ENCODE measurements around the gene BUD13. TPM values are rescaled to one million over a fixed set of nuclear protein-coding genes. Genes with fewer than 3 reads are reported as not detected.

BUD13 gene
- total RNA-seq (10 to 100 TPM; 12.7 to 12.9 TPM), polyA plus RNA-seq (10 to 100 TPM; 10.3 to 15.7 TPM)
- long read RNA-seq, donor 1, transcript BUD13-201 (10 exons, 2,196 nt): major isoform, 19 of 33 reads
- long read RNA-seq, donor 1, partial matches to known transcripts: 12 of 33 reads
- long read RNA-seq, donor 1, other reads (novel, unspliced or antisense): 2 of 33 reads
- long read RNA-seq, donor 2, partial matches to known transcripts: 5 of 7 reads
- long read RNA-seq, donor 2, other reads (novel, unspliced or antisense): 2 of 7 reads

DNA sequence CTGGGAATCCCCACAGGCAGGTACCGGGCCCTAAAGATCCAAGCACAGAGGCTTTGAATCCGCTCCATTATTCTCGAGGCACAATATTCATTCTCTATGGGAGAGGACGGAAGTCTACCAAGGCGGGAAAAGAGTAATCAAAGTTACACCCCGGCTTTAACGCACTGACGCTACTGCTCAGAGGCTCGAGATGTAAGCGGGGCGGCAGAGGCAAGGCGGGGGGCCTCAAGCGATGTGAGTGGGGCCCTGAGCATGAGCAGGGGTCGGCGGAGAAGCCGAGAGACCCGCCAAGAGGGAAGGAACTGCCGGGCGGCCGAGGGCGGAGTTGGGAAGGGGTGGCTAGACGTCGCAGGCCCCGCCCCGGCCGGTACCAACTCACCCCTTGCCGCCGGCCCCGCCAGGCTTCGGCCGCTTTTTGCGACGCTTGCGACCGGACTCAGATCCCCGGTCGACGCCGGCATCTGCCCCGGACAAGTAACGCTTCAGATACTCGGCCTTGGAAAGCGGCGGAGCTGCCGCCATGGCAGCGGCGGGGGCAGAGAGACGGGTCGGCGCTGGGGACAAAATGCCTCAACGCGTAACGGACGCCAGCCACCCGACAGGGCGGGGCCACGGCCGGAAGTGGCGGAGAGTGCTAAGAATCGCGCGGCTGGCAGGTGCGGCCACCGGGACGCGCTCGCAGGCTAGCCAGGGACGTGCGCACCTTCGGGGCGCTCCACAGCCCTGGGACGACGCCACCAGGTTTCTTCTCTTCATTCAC is at the start of gene BUD13:
TSS of gene BUD13 (minus strand) at position 545 of the 760 bp plus-strand sequence. CDS start at position 522, 23 bp downstream.
- intact Hi-C loops (cut with DNase I): no loop called here
- no peaks in the 10 kb centered on the region for H3K9me3 ChIP-seq (ENCODE audit: control insufficient read depth, low read length)
- WGBS, 2 donors: 0% methylated on average over 73 of the region's 73 CpGs
- H3K4me3 ChIP-seq (ENCODE audit: low read length in 2 of 2): peak within 1 kb of the TSS; percentile 54 to 89
- DNase-seq: peak; percentile 93 to 98
- H3K27ac ChIP-seq (ENCODE audit: low read depth in 1 of 2, low read length in 2 of 2): peak within 1 kb of the TSS; percentile 34 to 82
- H3K36me3 ChIP-seq (ENCODE audit: control insufficient read depth in 1 of 2, insufficient read depth in 2 of 2, low read length in 1 of 2): peaks cover 0 to 5% of the 10 kb centered on the region in 2 donors
- ATAC-seq (ENCODE audit: low FRiP score): peak; percentile 98
- no peaks in the 10 kb centered on the region for H3K27me3 ChIP-seq (ENCODE audit: control insufficient read depth in 1 of 2, insufficient read depth in 2 of 2, low read length in 1 of 2)
- peaks cover 0 to 5% of the 10 kb centered on the region in 2 donors for H3K4me1 ChIP-seq (ENCODE audit: control insufficient read depth in 1 of 2, insufficient read depth in 2 of 2, low read length in 2 of 2)

GRCh38 chr11:116822575-116822974 is 49.8 kb upstream of the BUD13 start:
- Histone ChIP-seq H3K9me3 (ENCODE audit: control insufficient read depth, low read length) (no peaks in the 10 kb centered on the region), H3K27ac (ENCODE audit: low read depth in 1 of 2, low read length in 2 of 2) (no peak overlapping the region), H3K4me1 (ENCODE audit: control insufficient read depth in 1 of 2, insufficient read depth in 2 of 2, low read length in 2 of 2) (no peaks in the 10 kb centered on the region), H3K27me3 (ENCODE audit: control insufficient read depth in 1 of 2, insufficient read depth in 2 of 2, low read length in 1 of 2) (no peaks in the 10 kb centered on the region), H3K36me3 (ENCODE audit: control insufficient read depth in 1 of 2, insufficient read depth in 2 of 2, low read length in 1 of 2) (no peaks in the 10 kb centered on the region), H3K4me3 (ENCODE audit: low read length in 2 of 2) (no peak overlapping the region)
- ATAC-seq (ENCODE audit: low FRiP score): no peak
- WGBS, 2 donors: 61 to 68% methylated on average over 5 of the region's 5 CpGs
- no peak for DNase-seq
- intact Hi-C loops (cut with DNase I): no loop called here

DNA sequence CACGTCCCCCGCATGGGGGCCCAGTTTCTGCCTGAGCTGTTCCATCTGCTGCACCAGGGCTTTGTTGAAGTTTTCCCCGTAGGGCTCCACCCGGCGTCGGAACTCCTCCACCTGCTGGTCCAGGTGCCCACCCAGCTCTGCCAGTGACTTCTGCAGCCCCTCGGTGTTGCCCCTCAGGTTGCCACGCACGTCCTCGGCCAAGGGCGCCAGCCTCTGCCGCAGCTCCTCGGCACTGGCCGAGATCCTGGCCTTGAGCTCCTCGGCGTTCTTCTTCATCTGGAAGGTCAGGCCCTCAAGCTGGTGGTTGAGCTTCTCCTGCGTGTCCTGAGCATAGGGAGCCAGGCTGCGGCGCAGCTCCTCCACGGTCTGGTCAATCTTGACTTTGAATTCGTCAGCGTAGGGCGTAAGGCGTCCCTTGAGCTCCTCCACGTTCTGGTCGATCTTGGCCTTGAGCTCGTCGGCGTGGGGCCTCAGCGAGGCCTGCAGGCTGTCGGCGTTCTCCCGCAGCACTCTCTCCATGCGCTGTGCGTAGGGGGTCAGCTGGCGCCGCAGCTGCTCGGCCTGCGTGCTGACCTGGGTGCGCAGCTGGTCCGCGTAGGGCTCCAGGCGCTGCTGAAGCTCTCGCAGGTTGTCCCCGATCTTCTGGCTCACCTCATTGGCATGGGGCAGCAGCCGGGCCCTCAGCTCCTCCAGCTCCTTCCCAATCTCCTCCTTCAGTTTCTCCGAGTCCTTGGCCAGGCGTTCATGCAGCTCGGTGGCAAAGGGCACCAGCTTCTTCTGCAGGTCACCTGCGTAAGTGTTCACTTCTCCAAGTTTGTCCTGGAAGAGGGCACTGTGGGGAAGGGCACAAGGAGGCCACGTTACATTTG is 48.5 kb upstream of the BUD13 start:
- Histone ChIP-seq H3K27ac (ENCODE audit: low read depth in 1 of 2, low read length in 2 of 2) (no peak overlapping the region), H3K27me3 (ENCODE audit: control insufficient read depth in 1 of 2, insufficient read depth in 2 of 2, low read length in 1 of 2) (no peaks in the 10 kb centered on the region), H3K4me3 (ENCODE audit: low read length in 2 of 2) (no peak overlapping the region), H3K4me1 (ENCODE audit: control insufficient read depth in 1 of 2, insufficient read depth in 2 of 2, low read length in 2 of 2) (no peaks in the 10 kb centered on the region), H3K36me3 (ENCODE audit: control insufficient read depth in 1 of 2, insufficient read depth in 2 of 2, low read length in 1 of 2) (no peaks in the 10 kb centered on the region), H3K9me3 (ENCODE audit: control insufficient read depth, low read length) (no peaks in the 10 kb centered on the region)
- WGBS, 2 donors: 95 to 96% methylated on average over 51 of the region's 51 CpGs
- ATAC-seq (ENCODE audit: low FRiP score) (no peak), DNase-seq (no peak)
- intact Hi-C loops (cut with DNase I): no loop called here

GRCh38 chr11:116819049-116819448 is 46.3 kb upstream of the BUD13 start:
- DNase-seq: no peak
- Histone ChIP-seq H3K36me3 (ENCODE audit: control insufficient read depth in 1 of 2, insufficient read depth in 2 of 2, low read length in 1 of 2) (no peaks in the 10 kb centered on the region), H3K27me3 (ENCODE audit: control insufficient read depth in 1 of 2, insufficient read depth in 2 of 2, low read length in 1 of 2) (no peaks in the 10 kb centered on the region), H3K4me3 (ENCODE audit: low read length in 2 of 2) (no peak overlapping the region), H3K4me1 (ENCODE audit: control insufficient read depth in 1 of 2, insufficient read depth in 2 of 2, low read length in 2 of 2) (no peaks in the 10 kb centered on the region), H3K9me3 (ENCODE audit: control insufficient read depth, low read length) (no peaks in the 10 kb centered on the region), H3K27ac (ENCODE audit: low read depth in 1 of 2, low read length in 2 of 2) (no peak overlapping the region)
- no peak for ATAC-seq (ENCODE audit: low FRiP score)
- 88 to 89% methylated on average over 9 of the region's 9 CpGs for WGBS, 2 donors
- intact Hi-C loops (cut with DNase I): no loop called here

DNA sequence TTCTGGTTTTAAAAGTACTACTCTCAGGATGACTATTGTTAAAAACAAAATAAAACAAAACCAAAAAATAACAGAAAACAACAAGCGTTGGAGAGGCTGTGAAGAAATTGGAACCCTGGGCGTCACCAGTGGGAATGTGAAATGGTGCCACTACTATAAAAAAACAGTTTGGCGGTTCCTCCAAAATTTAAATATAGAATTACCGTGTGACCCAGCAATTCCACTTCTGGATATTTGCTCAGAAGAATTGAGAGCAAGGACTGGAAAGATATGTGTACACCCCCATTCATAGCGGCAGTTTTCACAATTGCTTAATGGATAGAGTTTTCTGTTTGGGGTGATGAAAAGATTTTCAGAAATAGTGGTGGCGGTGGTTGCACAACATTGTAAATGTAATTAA is 41.7 kb upstream of the BUD13 start:
- Histone ChIP-seq H3K36me3 (ENCODE audit: control insufficient read depth in 1 of 2, insufficient read depth in 2 of 2, low read length in 1 of 2) (no peaks in the 10 kb centered on the region), H3K4me3 (ENCODE audit: low read length in 2 of 2) (no peak overlapping the region), H3K27me3 (ENCODE audit: control insufficient read depth in 1 of 2, insufficient read depth in 2 of 2, low read length in 1 of 2) (no peaks in the 10 kb centered on the region), H3K9me3 (ENCODE audit: control insufficient read depth, low read length) (peaks cover 2% of the 10 kb centered on the region), H3K4me1 (ENCODE audit: control insufficient read depth in 1 of 2, insufficient read depth in 2 of 2, low read length in 2 of 2) (no peaks in the 10 kb centered on the region), H3K27ac (ENCODE audit: low read depth in 1 of 2, low read length in 2 of 2) (no peak overlapping the region)
- ATAC-seq (ENCODE audit: low FRiP score) (no peak), DNase-seq (no peak)
- intact Hi-C loops (cut with DNase I): no loop called here
- 48 to 50% methylated on average over 6 of the region's 6 CpGs for WGBS, 2 donors

DNA sequence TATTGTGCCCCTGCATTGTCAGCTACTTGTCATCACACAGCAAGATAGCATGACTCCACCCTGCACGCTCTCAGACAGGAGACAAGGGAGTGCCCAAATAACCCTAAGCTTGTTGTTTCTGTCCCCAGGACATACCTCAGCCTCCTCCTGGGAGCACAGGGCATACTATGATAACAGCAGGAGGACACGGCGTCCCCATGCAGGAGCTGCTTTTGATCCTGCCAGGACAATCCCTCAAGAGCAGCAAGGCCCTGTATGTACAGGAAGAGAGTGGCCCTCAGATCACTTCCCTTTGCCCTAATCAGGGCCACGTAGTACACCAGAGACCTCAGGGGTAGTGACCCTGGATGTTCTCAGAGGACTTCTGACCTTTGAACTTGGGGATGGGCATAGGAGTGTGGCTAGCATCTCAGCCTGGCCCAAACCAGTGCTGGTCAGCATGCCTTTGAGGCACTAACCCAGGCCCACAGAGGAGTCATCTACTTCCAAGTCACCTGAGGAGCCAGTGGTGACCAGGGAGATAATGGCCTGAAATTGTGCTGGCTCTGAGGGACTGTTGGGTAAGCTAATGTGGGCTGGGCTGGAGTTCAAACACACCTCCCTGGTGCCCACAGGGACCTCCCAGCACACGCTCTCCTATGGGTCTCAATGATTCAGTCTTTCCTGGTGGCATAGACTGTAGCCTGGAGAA is 41.1 kb upstream of the BUD13 start:
- intact Hi-C loops (cut with DNase I): no loop called here
- ATAC-seq (ENCODE audit: low FRiP score): peak; percentile 41
- peaks cover 2% of the 10 kb centered on the region for H3K9me3 ChIP-seq (ENCODE audit: control insufficient read depth, low read length)
- no peaks in the 10 kb centered on the region for H3K4me1 ChIP-seq (ENCODE audit: control insufficient read depth in 1 of 2, insufficient read depth in 2 of 2, low read length in 2 of 2)
- no peak overlapping the region for H3K4me3 ChIP-seq (ENCODE audit: low read length in 2 of 2)
- H3K27me3 ChIP-seq (ENCODE audit: control insufficient read depth in 1 of 2, insufficient read depth in 2 of 2, low read length in 1 of 2): no peaks in the 10 kb centered on the region
- WGBS, 2 donors: 59 to 70% methylated on average over 5 of the region's 5 CpGs
- no peaks in the 10 kb centered on the region for H3K36me3 ChIP-seq (ENCODE audit: control insufficient read depth in 1 of 2, insufficient read depth in 2 of 2, low read length in 1 of 2)
- no peak for DNase-seq
- H3K27ac ChIP-seq (ENCODE audit: low read depth in 1 of 2, low read length in 2 of 2): no peak overlapping the region

DNA sequence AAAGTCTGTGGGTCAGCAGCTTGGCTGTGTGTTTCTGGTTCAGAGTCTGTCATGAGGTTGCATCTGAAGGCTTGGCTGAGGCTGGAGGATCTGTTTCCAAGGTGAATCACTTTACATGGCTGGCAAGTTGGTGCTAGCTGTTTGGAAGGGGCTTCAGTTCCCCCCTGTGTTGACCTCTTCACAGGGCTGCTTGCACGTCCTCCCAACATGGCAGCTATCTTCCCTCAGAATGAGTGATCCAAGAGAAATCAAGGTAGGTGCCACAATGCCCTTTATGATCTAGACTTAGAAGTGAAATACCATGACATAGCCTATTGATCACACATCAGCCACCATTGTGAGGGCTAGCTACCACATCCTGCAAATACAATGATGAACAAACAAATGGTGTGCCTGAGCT is 40.4 kb upstream of the BUD13 start:
- Histone ChIP-seq H3K4me3 (ENCODE audit: low read length in 2 of 2) (no peak overlapping the region), H3K9me3 (ENCODE audit: control insufficient read depth, low read length) (peaks cover 2% of the 10 kb centered on the region), H3K27me3 (ENCODE audit: control insufficient read depth in 1 of 2, insufficient read depth in 2 of 2, low read length in 1 of 2) (no peaks in the 10 kb centered on the region), H3K27ac (ENCODE audit: low read depth in 1 of 2, low read length in 2 of 2) (no peak overlapping the region), H3K4me1 (ENCODE audit: control insufficient read depth in 1 of 2, insufficient read depth in 2 of 2, low read length in 2 of 2) (no peaks in the 10 kb centered on the region), H3K36me3 (ENCODE audit: control insufficient read depth in 1 of 2, insufficient read depth in 2 of 2, low read length in 1 of 2) (no peaks in the 10 kb centered on the region)
- 89 to 95% methylated on average over 1 of the region's 1 CpG for WGBS, 2 donors
- intact Hi-C loops (cut with DNase I): no loop called here
- DNase-seq: no peak
- no peak for ATAC-seq (ENCODE audit: low FRiP score)

GRCh38 chr11:116812109-116812508 is 39.3 kb upstream of the BUD13 start:
- intact Hi-C loops (cut with DNase I): no loop called here
- no peak for DNase-seq
- Histone ChIP-seq H3K4me3 (ENCODE audit: low read length in 2 of 2) (no peak overlapping the region), H3K9me3 (ENCODE audit: control insufficient read depth, low read length) (peaks cover 2% of the 10 kb centered on the region), H3K27me3 (ENCODE audit: control insufficient read depth in 1 of 2, insufficient read depth in 2 of 2, low read length in 1 of 2) (no peaks in the 10 kb centered on the region), H3K27ac (ENCODE audit: low read depth in 1 of 2, low read length in 2 of 2) (no peak overlapping the region), H3K4me1 (ENCODE audit: control insufficient read depth in 1 of 2, insufficient read depth in 2 of 2, low read length in 2 of 2) (no peaks in the 10 kb centered on the region), H3K36me3 (ENCODE audit: control insufficient read depth in 1 of 2, insufficient read depth in 2 of 2, low read length in 1 of 2) (no peaks in the 10 kb centered on the region)
- 96% methylated on average over 4 of the region's 4 CpGs for WGBS, 2 donors
- no peak for ATAC-seq (ENCODE audit: low FRiP score)
